Measurements from ENCODE around the gene SLC7A7.

DNA sequence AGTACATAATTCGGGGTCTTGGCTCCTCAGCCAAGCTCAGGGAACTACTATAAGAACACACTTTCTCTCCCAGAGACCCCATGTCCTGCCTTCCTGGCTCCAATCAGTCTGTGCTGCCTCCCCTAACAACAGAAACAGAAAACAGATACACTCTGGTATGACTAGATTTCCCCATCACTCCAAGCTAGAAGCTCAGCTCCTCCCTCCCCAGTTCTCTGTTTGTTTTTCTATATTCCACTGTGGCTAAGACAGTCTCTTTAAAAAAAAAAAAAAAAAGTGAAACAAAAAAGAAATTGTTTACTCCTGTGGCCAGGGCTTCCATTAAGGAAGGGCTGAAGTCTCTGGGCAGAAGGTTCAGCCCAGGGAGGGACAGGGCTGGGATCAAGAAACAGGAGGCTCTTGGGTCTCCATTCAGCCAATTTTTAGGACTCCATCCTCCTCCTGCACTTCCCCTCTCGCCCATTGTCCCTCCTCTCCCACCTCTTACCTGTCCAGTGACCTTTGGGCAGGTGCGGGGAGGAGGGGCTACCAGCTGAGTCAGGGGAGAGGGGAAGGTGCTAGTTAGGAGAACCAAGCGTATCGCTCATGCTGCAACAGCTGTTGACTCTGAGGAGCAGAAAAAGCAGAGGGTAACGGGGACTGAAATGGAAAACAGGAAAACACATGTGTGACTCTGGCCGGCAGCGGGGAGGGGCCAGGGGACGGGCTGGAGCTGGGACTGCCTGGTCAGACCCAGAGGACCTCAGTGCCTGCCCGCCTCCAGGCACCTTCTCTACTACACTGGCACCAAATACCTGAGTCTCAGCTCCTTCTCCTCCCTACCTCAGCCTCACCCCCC lies 4.1 kb upstream of the SLC7A7 start:
- TF ChIP-seq, protein P1, sequence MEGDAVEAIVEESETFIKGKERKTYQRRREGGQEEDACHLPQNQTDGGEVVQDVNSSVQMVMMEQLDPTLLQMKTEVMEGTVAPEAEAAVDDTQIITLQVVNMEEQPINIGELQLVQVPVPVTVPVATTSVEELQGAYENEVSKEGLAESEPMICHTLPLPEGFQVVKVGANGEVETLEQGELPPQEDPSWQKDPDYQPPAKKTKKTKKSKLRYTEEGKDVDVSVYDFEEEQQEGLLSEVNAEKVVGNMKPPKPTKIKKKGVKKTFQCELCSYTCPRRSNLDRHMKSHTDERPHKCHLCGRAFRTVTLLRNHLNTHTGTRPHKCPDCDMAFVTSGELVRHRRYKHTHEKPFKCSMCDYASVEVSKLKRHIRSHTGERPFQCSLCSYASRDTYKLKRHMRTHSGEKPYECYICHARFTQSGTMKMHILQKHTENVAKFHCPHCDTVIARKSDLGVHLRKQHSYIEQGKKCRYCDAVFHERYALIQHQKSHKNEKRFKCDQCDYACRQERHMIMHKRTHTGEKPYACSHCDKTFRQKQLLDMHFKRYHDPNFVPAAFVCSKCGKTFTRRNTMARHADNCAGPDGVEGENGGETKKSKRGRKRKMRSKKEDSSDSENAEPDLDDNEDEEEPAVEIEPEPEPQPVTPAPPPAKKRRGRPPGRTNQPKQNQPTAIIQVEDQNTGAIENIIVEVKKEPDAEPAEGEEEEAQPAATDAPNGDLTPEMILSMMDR (conservative IDR thresholded peaks at IDR 0.05; ENCODE audit: low read length): no peak
- no peak for TF ChIP-seq EZH2phosphoT487 (IDR thresholded peaks at IDR 0.05; ENCODE audit: borderline replicate concordance)

Measured in Loucy (cell line).